Keratinocyte (primary cell): Measurements from ENCODE around the gene TINCR. TPM values are rescaled to one million over a fixed set of nuclear protein-coding genes. Genes with fewer than 3 reads are reported as not detected.
A peak's percentile ranks its signal among the peaks of the same experiment; 100 is the strongest.

ENCODE experiments used
- DNase-seq: peaks from one replicate; pipeline ENCODE4 v3.0.0-alpha.2; 2011; ENCODE audit warnings: low read depth, missing footprints, low spot score
- FAIRE-seq: peaks from 2 replicates; lab custom pipeline; 2011; peaks lifted over from hg19 to GRCh38; lab: Jason Lieb, UNC
- H2AFZ ChIP-seq: 2 replicates; pipeline ENCODE4 v1.6.0; 2012; ENCODE audit warnings: low read length, control low read depth, inconsistent platforms; ENCODE audit not compliant: control insufficient read depth
- H3K27ac ChIP-seq: 2 replicates; pipeline ENCODE4 v1.5.1; 2011; ENCODE audit warnings: low read length; ENCODE audit not compliant: control insufficient read depth, insufficient read depth
- H3K27me3 ChIP-seq: 3 replicates; pipeline ENCODE4 v1.6.0; 2011; ENCODE audit warnings: low read length; ENCODE audit not compliant: control insufficient read depth, insufficient read depth; ENCODE audit errors: extremely low read depth
- H3K36me3 ChIP-seq, 2 experiments: 2 replicates in 1 of 2; 3 replicates in 1 of 2; pipeline ENCODE4 v1.5.1; 2011; ENCODE audit warnings: low read length in 2 of 2, mild to moderate bottlenecking in 1 of 2; ENCODE audit not compliant: control insufficient read depth in 2 of 2, insufficient read depth in 2 of 2; ENCODE audit errors: extremely low read depth in 1 of 2
- H3K4me1 ChIP-seq: 3 replicates; pipeline ENCODE4 v1.5.1; 2011; ENCODE audit warnings: low read length; ENCODE audit not compliant: control insufficient read depth, insufficient read depth; ENCODE audit errors: extremely low read depth
- H3K4me2 ChIP-seq: 3 replicates; pipeline ENCODE4 v1.6.0; 2011; ENCODE audit warnings: low read depth, low read length; ENCODE audit not compliant: control insufficient read depth, insufficient read depth; ENCODE audit errors: extremely low read depth
- H3K4me3 ChIP-seq, 3 experiments: fragments of 200-600 bp in 1 of 3; sonication (generic) in 1 of 3; 2 replicates in 2 of 3; 3 replicates in 1 of 3; pipeline ENCODE4 v1.5.1; 2011 to 2016; ENCODE audit warnings: low read length in 3 of 3, mild to moderate bottlenecking in 3 of 3, control low read depth in 2 of 3, inconsistent platforms in 1 of 3, low read depth in 1 of 3, mixed read lengths in 1 of 3, mixed run types in 1 of 3, moderate library complexity in 1 of 3; ENCODE audit not compliant: control insufficient read depth in 2 of 3, insufficient read depth in 2 of 3; ENCODE audit errors: extremely low read depth in 1 of 3
- H3K79me2 ChIP-seq: 2 replicates; pipeline ENCODE4 v1.6.0; 2012; ENCODE audit warnings: low read length; ENCODE audit not compliant: control insufficient read depth, insufficient read depth
- H3K9ac ChIP-seq: 3 replicates; pipeline ENCODE4 v1.6.0; 2011; ENCODE audit warnings: low read length; ENCODE audit not compliant: control insufficient read depth, insufficient read depth; ENCODE audit errors: extremely low read depth
- H3K9me1 ChIP-seq: 3 replicates; pipeline ENCODE4 v1.6.0; 2011; ENCODE audit warnings: low read length; ENCODE audit not compliant: control insufficient read depth, insufficient read depth; ENCODE audit errors: extremely low read depth
- H3K9me3 ChIP-seq: 2 replicates; pipeline ENCODE4 v1.5.1; 2012; ENCODE audit warnings: low read depth, low read length; ENCODE audit not compliant: control insufficient read depth
- H4K20me1 ChIP-seq: 3 replicates; pipeline ENCODE4 v1.6.0; 2011; ENCODE audit warnings: low read length; ENCODE audit not compliant: control insufficient read depth, insufficient read depth; ENCODE audit errors: extremely low read depth
- CTCF ChIP-seq, 3 experiments: IDR thresholded peaks in 1 of 3; conservative IDR thresholded peaks in 1 of 3; optimal IDR thresholded peaks in 1 of 3; 2 replicates in 2 of 3; 3 replicates in 1 of 3; pipeline versions ENCODE3 to v1.5.1; 2011; ENCODE audit warnings: low read length in 3 of 3, mild to moderate bottlenecking in 3 of 3, moderate library complexity in 2 of 3, control low read depth in 1 of 3, inconsistent platforms in 1 of 3; ENCODE audit not compliant: insufficient read depth in 2 of 3; ENCODE audit errors: extremely low read depth in 1 of 3
- EZH2 ChIP-seq: IDR thresholded peaks from one replicate; pipeline ENCODE4 v1.6.1; 2012; ENCODE audit warnings: inconsistent platforms, mild to moderate bottlenecking, low read length, moderate library complexity
- dilution Hi-C: fragments of 300-500 bp; cut with MboI; formaldehyde crosslinking; loops from one replicate; pipeline ENCODE4 v1.7.0; 2020; ENCODE audit warnings: low sequenced_read_pairs; ENCODE audit not compliant: extremely low pct_ligation_motif_present
- polyA plus RNA-seq, 5 experiments: library from polyadenylated mRNA; depleted of rRNA in 3 of 5; stranded (reverse) in 3 of 5; stranded (forward) in 1 of 5; unstranded in 1 of 5; fragments of >200 nt; gene quantifications; 1 replicate in 1 of 5; 2 replicates in 3 of 5; 3 replicates in 1 of 5; pipeline versions ENCODE4 v1.2.1 to v1.2.3, GENCODE V29; 2011 to 2012; ENCODE audit warnings: missing spikeins in 2 of 5, low read depth in 1 of 5, low replicate concordance in 1 of 5

TINCR gene
- polyA plus RNA-seq, 1 donor (not counting 4 experiments of a cell fraction or from before 2014, with no cell fraction given): 9.7 TPM

- no peak for FAIRE-seq
Observed at GRCh38 chr19:5553892-5554291, 13.9 kb downstream of the TINCR start.

GRCh38 chr19:5547881-5548280, 19.9 kb downstream of the TINCR start:
- peak overlapping the region; percentile 39 for H2AFZ ChIP-seq
- H3K36me3 ChIP-seq: no peaks in the 10 kb centered on the region
- DNase-seq: no peak
- dilution Hi-C loops: no loop called here
- FAIRE-seq: peak; percentile 87
- H3K9me1 ChIP-seq: no peaks in the 10 kb centered on the region
- H3K79me2 ChIP-seq: no peaks in the 10 kb centered on the region
- H3K4me3 ChIP-seq: peak overlapping the region in 1 of 3 experiments; percentile 31
- H3K9ac ChIP-seq: peak overlapping the region; percentile 31
- peak overlapping the region; percentile 55 for H3K4me2 ChIP-seq
- H3K27ac ChIP-seq: no peak overlapping the region
- no peaks in the 10 kb centered on the region for H3K4me1 ChIP-seq
- no peaks in the 10 kb centered on the region for H3K9me3 ChIP-seq
- H4K20me1 ChIP-seq: no peaks in the 10 kb centered on the region
- no peak for TF ChIP-seq EZH2
- peak; percentile 74 to 89 (median 88) for TF ChIP-seq CTCF (optimal IDR thresholded peaks at IDR 0.05 in 1 of 3, IDR thresholded peaks at IDR 0.05 in 1 of 3, conservative IDR thresholded peaks at IDR 0.05 in 1 of 3; ENCODE audit: extremely low read depth in 1 of 3, insufficient read depth in 2 of 3, low read length in 3 of 3)
- no peaks in the 10 kb centered on the region for H3K27me3 ChIP-seq

More at GRCh38 chr19:5553892-5554291, 13.9 kb downstream of the TINCR start:
- H3K9me3 ChIP-seq: no peaks in the 10 kb centered on the region
- no peaks in the 10 kb centered on the region for H3K9me1 ChIP-seq
- peaks cover 20% of the 10 kb centered on the region for H3K4me1 ChIP-seq
- dilution Hi-C loops: no loop called here
- no peaks in the 10 kb centered on the region for H3K79me2 ChIP-seq
- H3K4me3 ChIP-seq: no peak overlapping the region
- DNase-seq: no peak
- H4K20me1 ChIP-seq: no peaks in the 10 kb centered on the region
- no peak overlapping the region for H3K9ac ChIP-seq
- no peaks in the 10 kb centered on the region for H3K36me3 ChIP-seq
- no peak overlapping the region for H3K27ac ChIP-seq
- no peaks in the 10 kb centered on the region for H3K27me3 ChIP-seq
- TF ChIP-seq EZH2: no peak
- no peak for TF ChIP-seq CTCF (optimal IDR thresholded peaks at IDR 0.05 in 1 of 3, IDR thresholded peaks at IDR 0.05 in 1 of 3, conservative IDR thresholded peaks at IDR 0.05 in 1 of 3; ENCODE audit: extremely low read depth in 1 of 3, insufficient read depth in 2 of 3, low read length in 3 of 3)
- H2AFZ ChIP-seq: peak overlapping the region; percentile 62
- no peak overlapping the region for H3K4me2 ChIP-seq
